Left lung (tissue), 10 donors: ENCODE results near the gene KLF9. TPM values are rescaled to one million over a fixed set of nuclear protein-coding genes. Genes with fewer than 3 reads are reported as not detected.

Source experiments
- ATAC-seq: fragments of 200-7000 bp; cut with Tn5 transposase; one replicate; pipeline ENCODE4 v1.9.1; 2020; ENCODE audit warnings: moderate library complexity
- DNase-seq, 4 donors: peaks; one replicate each; pipeline ENCODE4 v3.0.0-alpha.2; 2013 to 2020
- H3K27ac ChIP-seq, 2 donors: fragments of 200-600 bp; sonication (generic) in 1 of 2; one replicate each; pipeline versions ENCODE4 v1.5.0 to v1.8.0; 2020 to 2021
- H3K27me3 ChIP-seq, 2 donors: fragments of 200-600 bp; sonication (generic) in 1 of 2; one replicate each; pipeline versions ENCODE4 v1.5.0 to v1.8.0; 2020 to 2021
- H3K36me3 ChIP-seq, 2 donors: fragments of 200-600 bp; sonication (generic) in 1 of 2; one replicate each; pipeline versions ENCODE4 v1.5.0 to v1.8.0; 2020 to 2021
- H3K4me1 ChIP-seq, 2 donors: fragments of 200-600 bp; one replicate each; pipeline ENCODE4 v1.8.0; 2021
- H3K4me3 ChIP-seq, 2 donors: fragments of 200-600 bp; sonication (generic) in 1 of 2; one replicate each; pipeline versions ENCODE4 v1.5.0 to v1.8.0; 2020 to 2021; ENCODE audit warnings: mild to moderate bottlenecking in 1 of 2
- H3K9me3 ChIP-seq, 2 donors: fragments of 200-600 bp; sonication (generic) in 1 of 2; one replicate each; pipeline versions ENCODE4 v1.5.0 to v1.8.0; 2020 to 2021
- CTCF ChIP-seq, 2 donors: fragments of 200-600 bp; sonication (generic) in 1 of 2; IDR thresholded peaks; one replicate each; pipeline versions ENCODE4 v1.5.0 to v1.8.0; 2021; ENCODE audit warnings: antibody characterized with exemption in 2 of 2
- intact Hi-C, 2 donors: fragments of 100-400 bp; cut with DNase I; formaldehyde crosslinking; loops; one replicate each; pipeline versions ENCODE4 v1.11.2 to v1.14.2; 2022
- polyA plus RNA-seq, 6 donors: library from polyadenylated mRNA; unstranded; fragments of 120-200 nt; gene quantifications; one replicate each; pipeline ENCODE4 v1.2.1, GENCODE V29; 2013; ENCODE audit not compliant: insufficient read length in 6 of 6
- total RNA-seq, 2 donors: library from RNA; stranded (reverse); fragmentation: NEBNext Ultra II Directional; extraction: Animal tissue kit (Norgen Biotek cat#: 25700); gene quantifications; one replicate each; pipeline ENCODE4 v1.2.1, GENCODE V29; 2021
- donor health status: DM: no; HTN: yes; CAD: no.
- donor health status: DM: no; HTN: no; CAD: no.

Gene KLF9
- total and polyA plus RNA-seq, 8 donors = 2.7 to 42.0 (median 3.8) TPM

- H3K4me1 ChIP-seq = peaks cover 49 to 72% of the 10 kb centered on the region in 2 donors
- ATAC-seq (peak; percentile 4), DNase-seq (no peak)
- peak overlapping the region; percentile 64 to 81 for H3K4me3 ChIP-seq
- no peaks in the 10 kb centered on the region for H3K27me3 ChIP-seq
- intact Hi-C loops = loop anchor here (10.0 kb wide), 2 partner anchors 174 to 184 kb away; no protein-coding TSS in a partner anchor
- peak overlapping the region; percentile 100 for H3K27ac ChIP-seq
- no peaks in the 10 kb centered on the region for H3K9me3 ChIP-seq
- TF ChIP-seq CTCF (IDR thresholded peaks at IDR 0.05) = no peak
- H3K36me3 ChIP-seq = no peaks in the 10 kb centered on the region
These were observed 4.1 kb downstream of the KLF9 start for GRCh38 chr9:70410368-70410767.

- no peak for TF ChIP-seq CTCF (IDR thresholded peaks at IDR 0.05)
- intact Hi-C loops = loop anchor here (10.0 kb wide), 2 partner anchors 175 to 185 kb away; no protein-coding TSS in a partner anchor
- peaks cover 46 to 72% of the 10 kb centered on the region in 2 donors for H3K4me1 ChIP-seq
- H3K4me3 ChIP-seq = peak overlapping the region in 1 of 2 donors; percentile 81
- DNase-seq (no peak), ATAC-seq (no peak)
- no peaks in the 10 kb centered on the region for H3K36me3 ChIP-seq
- peak overlapping the region; percentile 100 for H3K27ac ChIP-seq
- no peaks in the 10 kb centered on the region for H3K27me3 ChIP-seq
- H3K9me3 ChIP-seq = no peaks in the 10 kb centered on the region
These were observed 4.7 kb downstream of the KLF9 start for GRCh38 chr9:70409800-70410199.

- TF ChIP-seq CTCF (IDR thresholded peaks at IDR 0.05) = no peak
- peaks cover 42 to 72% of the 10 kb centered on the region in 2 donors for H3K4me1 ChIP-seq
- H3K4me3 ChIP-seq = peak overlapping the region in 1 of 2 donors; percentile 81
- DNase-seq (no peak), ATAC-seq (no peak)
- H3K27me3 ChIP-seq = no peaks in the 10 kb centered on the region
- intact Hi-C loops = no loop called here
- H3K9me3 ChIP-seq = no peaks in the 10 kb centered on the region
- no peak overlapping the region for H3K27ac ChIP-seq
- no peaks in the 10 kb centered on the region for H3K36me3 ChIP-seq
These were observed 5.2 kb downstream of the KLF9 start for GRCh38 chr9:70409280-70409679.

GRCh38 chr9:70408393-70409040 is 5.9 kb downstream of the KLF9 start:
- peak overlapping the region in 1 of 2 donors; percentile 73 for H3K27ac ChIP-seq
- ATAC-seq (no peak), DNase-seq (no peak)
- intact Hi-C loops = no loop called here
- no peaks in the 10 kb centered on the region for H3K36me3 ChIP-seq
- TF ChIP-seq CTCF (IDR thresholded peaks at IDR 0.05) = no peak
- no peaks in the 10 kb centered on the region for H3K27me3 ChIP-seq
- H3K9me3 ChIP-seq = no peaks in the 10 kb centered on the region
- no peak overlapping the region for H3K4me3 ChIP-seq
- H3K4me1 ChIP-seq = peaks cover 42 to 79% of the 10 kb centered on the region in 2 donors

GRCh38 chr9:70407081-70407503 is 7.4 kb downstream of the KLF9 start:
- intact Hi-C loops = no loop called here
- no peak for ATAC-seq
- H3K27me3 ChIP-seq = no peaks in the 10 kb centered on the region
- no peak overlapping the region for H3K4me3 ChIP-seq
- H3K4me1 ChIP-seq = peaks cover 42 to 93% of the 10 kb centered on the region in 2 donors
- no peaks in the 10 kb centered on the region for H3K9me3 ChIP-seq
- no peak for TF ChIP-seq CTCF (IDR thresholded peaks at IDR 0.05)
- no peaks in the 10 kb centered on the region for H3K36me3 ChIP-seq
- no peak for DNase-seq
- peak overlapping the region; percentile 49 to 73 for H3K27ac ChIP-seq
